ENCODE data around the gene ACKR4. TPM values are rescaled to one million over a fixed set of nuclear protein-coding genes. Genes with fewer than 3 reads are reported as not detected.

Gene ACKR4
- total RNA-seq, 2 donors from 2014 or later: 7.3 to 13.5 TPM

DNA sequence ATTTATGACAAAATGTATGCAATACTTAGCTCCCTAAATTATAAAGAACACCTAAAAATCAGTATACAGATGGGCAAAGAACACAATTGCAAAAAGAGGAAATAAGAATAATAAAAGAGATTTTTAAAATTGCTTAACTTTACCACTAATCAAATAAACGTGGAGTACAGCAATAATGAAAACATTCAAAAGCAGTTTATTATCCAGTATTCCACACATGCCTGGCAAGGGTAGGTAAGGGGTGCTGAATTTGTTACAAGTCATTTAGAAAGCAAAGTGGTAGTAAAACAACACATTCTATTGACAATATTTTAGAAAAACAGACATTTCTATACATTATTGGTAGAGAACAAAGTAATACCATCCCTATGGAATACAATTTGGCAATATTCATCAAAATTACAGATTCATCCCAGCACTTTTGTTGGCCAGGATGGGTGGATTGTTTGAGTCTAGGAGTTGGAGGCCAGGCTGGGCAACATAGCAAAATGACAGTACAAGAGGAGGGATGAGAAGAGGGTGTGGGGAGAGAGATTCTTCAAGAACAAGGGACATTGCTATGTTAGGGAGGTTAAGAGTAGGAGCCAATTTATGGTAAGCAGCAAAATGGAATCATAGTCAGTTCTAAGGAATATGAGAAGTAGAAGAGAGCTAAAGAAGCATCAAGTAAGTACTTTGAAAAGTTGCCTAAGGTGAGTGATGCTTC is 3.7 kb upstream of the ACKR4 start:
- H3K27me3 ChIP-seq (replicated peaks; ENCODE audit: insufficient read depth): no peaks in the 10 kb centered on the region
- ATAC-seq (ENCODE audit: insufficient number of reproducible peaks, low FRiP score, low read depth) (peak; percentile 49), DNase-seq (ENCODE audit: low spot score) (no peak)
- H3K9me3 ChIP-seq: no peaks in the 10 kb centered on the region
- TF ChIP-seq CTCF (IDR thresholded peaks at IDR 0.05): no peak
- H3K4me3 ChIP-seq: no peak overlapping the region
- no peaks in the 10 kb centered on the region for H3K36me3 ChIP-seq
- peak overlapping the region in 1 of 2 donors; percentile 43 for H3K27ac ChIP-seq
- H3K4me1 ChIP-seq (ENCODE audit: control insufficient read depth in 1 of 2, low read depth in 2 of 2): peaks cover 17 to 41% of the 10 kb centered on the region in 2 donors

- H3K4me3 ChIP-seq: no peak overlapping the region
- DNase-seq (ENCODE audit: low spot score) (no peak), ATAC-seq (ENCODE audit: insufficient number of reproducible peaks, low FRiP score, low read depth) (peak; percentile 81)
- no peaks in the 10 kb centered on the region for H3K27me3 ChIP-seq (replicated peaks; ENCODE audit: insufficient read depth)
- TF ChIP-seq CTCF (IDR thresholded peaks at IDR 0.05): no peak
- H3K4me1 ChIP-seq (ENCODE audit: control insufficient read depth in 1 of 2, low read depth in 2 of 2): peaks cover 17 to 46% of the 10 kb centered on the region in 2 donors
- no peaks in the 10 kb centered on the region for H3K9me3 ChIP-seq
- no peaks in the 10 kb centered on the region for H3K36me3 ChIP-seq
- peak overlapping the region in 1 of 2 donors; percentile 43 for H3K27ac ChIP-seq
Measured at GRCh38 chr3:132593947-132594323, 3.1 kb upstream of the ACKR4 start.

GRCh38 chr3:132594498-132594897 is 2.6 kb upstream of the ACKR4 start:
- DNase-seq (ENCODE audit: low spot score): no peak
- H3K36me3 ChIP-seq: no peaks in the 10 kb centered on the region
- H3K27ac ChIP-seq: peak overlapping the region in 1 of 2 donors; percentile 43

DNA sequence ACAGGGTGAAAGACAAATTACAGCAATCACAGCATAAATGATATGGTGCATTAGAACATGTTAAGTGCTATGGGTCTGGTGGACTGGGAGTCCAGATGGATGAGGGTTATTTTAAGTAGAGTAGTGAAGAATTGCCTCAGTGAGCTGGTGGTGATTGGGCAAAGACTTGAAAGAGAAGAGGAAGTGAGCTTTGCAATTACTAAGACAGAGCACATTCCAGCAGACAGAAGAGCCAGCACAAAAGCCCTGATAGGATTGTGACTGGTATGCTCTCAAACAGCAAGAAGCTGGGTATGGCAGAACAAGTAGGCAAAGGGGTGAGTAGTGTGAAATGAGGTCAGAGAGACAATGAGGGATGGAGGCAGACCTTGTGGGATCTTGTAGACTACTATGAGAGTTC is 2.1 kb upstream of the ACKR4 start:
- Histone ChIP-seq H3K36me3 (no peaks in the 10 kb centered on the region), H3K4me3 (no peak overlapping the region), H3K27me3 (replicated peaks; ENCODE audit: insufficient read depth) (no peaks in the 10 kb centered on the region), H3K4me1 (ENCODE audit: control insufficient read depth in 1 of 2, low read depth in 2 of 2) (peaks cover 17 to 49% of the 10 kb centered on the region in 2 donors), H3K9me3 (no peaks in the 10 kb centered on the region), H3K27ac (no peak overlapping the region)
- DNase-seq (ENCODE audit: low spot score) (no peak), ATAC-seq (ENCODE audit: insufficient number of reproducible peaks, low FRiP score, low read depth) (no peak)
- TF ChIP-seq CTCF (IDR thresholded peaks at IDR 0.05): no peak

More at GRCh38 chr3:132594498-132594897, 2.6 kb upstream of the ACKR4 start:
- ATAC-seq (ENCODE audit: insufficient number of reproducible peaks, low FRiP score, low read depth): no peak
- TF ChIP-seq CTCF (IDR thresholded peaks at IDR 0.05): no peak
- Histone ChIP-seq H3K4me3 (no peak overlapping the region), H3K4me1 (ENCODE audit: control insufficient read depth in 1 of 2, low read depth in 2 of 2) (peaks cover 17 to 49% of the 10 kb centered on the region in 2 donors), H3K27me3 (replicated peaks; ENCODE audit: insufficient read depth) (no peaks in the 10 kb centered on the region), H3K9me3 (no peaks in the 10 kb centered on the region)

DNA sequence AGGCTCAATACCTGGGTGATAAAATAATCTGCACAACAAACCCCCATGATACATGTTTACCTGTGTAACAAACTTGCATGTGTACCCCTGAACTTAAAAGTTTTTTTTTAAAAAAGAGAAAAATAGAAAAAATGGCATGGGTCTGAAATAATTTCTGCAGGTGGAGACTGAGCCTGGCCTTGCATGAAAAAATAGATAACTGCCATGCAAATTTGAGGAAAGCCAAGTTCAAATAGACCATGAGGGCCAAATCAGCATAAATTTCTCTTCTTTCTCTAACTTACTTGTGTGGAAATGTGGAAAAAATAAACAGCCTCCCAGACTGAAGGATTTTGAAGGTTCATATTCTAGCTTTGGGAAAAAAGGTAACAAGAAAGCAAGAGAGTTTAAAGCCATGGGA is 744 bp upstream of the ACKR4 start:
- ATAC-seq (ENCODE audit: insufficient number of reproducible peaks, low FRiP score, low read depth) (no peak), DNase-seq (ENCODE audit: low spot score) (no peak)
- Histone ChIP-seq H3K9me3 (no peaks in the 10 kb centered on the region), H3K27ac (peak overlapping the region in 1 of 2 donors; percentile 64), H3K4me3 (no peak overlapping the region), H3K36me3 (no peaks in the 10 kb centered on the region), H3K4me1 (ENCODE audit: control insufficient read depth in 1 of 2, low read depth in 2 of 2) (peaks cover 17 to 49% of the 10 kb centered on the region in 2 donors), H3K27me3 (replicated peaks; ENCODE audit: insufficient read depth) (no peaks in the 10 kb centered on the region)
- TF ChIP-seq CTCF (IDR thresholded peaks at IDR 0.05): no peak
